HepG2 (cell line): ENCODE data around the gene TYMS. TPM values are rescaled to one million over a fixed set of nuclear protein-coding genes. Genes with fewer than 3 reads are reported as not detected.
A peak's percentile ranks its signal among the peaks of the same experiment; 100 is the strongest.

Experiments
- BRD4 ChIP-seq: sonication (generic); formaldehyde crosslinking; IDR thresholded peaks from 2 replicates; pipeline ENCODE4 v1.4.0; 2020; ENCODE audit warnings: missing genetic modification reagents
- CCAR2 ChIP-seq: fragments of 200-400 bp; formaldehyde crosslinking; optimal IDR thresholded peaks from 2 replicates; pipeline ENCODE3; 2018; ENCODE audit warnings: low read depth, mild to moderate bottlenecking, low read length, moderate library complexity
- HNRNPK ChIP-seq: fragments of 200-400 bp; formaldehyde crosslinking; IDR thresholded peaks from 2 replicates; pipeline ENCODE4 v1.6.1; 2018; ENCODE audit warnings: low read length, low read depth, moderate library complexity, mild to moderate bottlenecking; ENCODE audit not compliant: poor library complexity, severe bottlenecking
- LRRFIP1 ChIP-seq: sonication (generic); formaldehyde crosslinking; conservative IDR thresholded peaks from 2 replicates; pipeline ENCODE4 v1.4.0; 2020; ENCODE audit warnings: missing genetic modification reagents
- MAZ ChIP-seq, 2 experiments: sonication (generic) in 1 of 2; formaldehyde crosslinking in 1 of 2; IDR thresholded peaks; 2 replicates each; pipeline versions ENCODE4 v1.5.0 to v1.6.1; 2012 to 2020; ENCODE audit warnings: low read depth in 2 of 2, mild to moderate bottlenecking in 2 of 2, borderline replicate concordance in 1 of 2, improper control_type of control experiment in 1 of 2, low read length in 1 of 2, missing genetic modification reagents in 1 of 2, moderate library complexity in 1 of 2
- NFE2L2 ChIP-seq: fragments of 150-350 bp; IDR thresholded peaks from 2 replicates; pipeline ENCODE4 v1.6.1; 2014; ENCODE audit warnings: low read length
- NR0B2 ChIP-seq: sonication (generic); formaldehyde crosslinking; IDR thresholded peaks from 2 replicates; pipeline ENCODE4 v1.4.0; 2020; ENCODE audit warnings: mild to moderate bottlenecking, missing genetic modification reagents
- PBX3 ChIP-seq: sonication (generic); formaldehyde crosslinking; IDR thresholded peaks from 2 replicates; pipeline ENCODE4 v1.8.1; 2023; ENCODE audit warnings: missing genetic modification reagents, inconsistent platforms, borderline replicate concordance
- PRDM4 ChIP-seq: sonication (generic); formaldehyde crosslinking; IDR thresholded peaks from 2 replicates; pipeline ENCODE4 v1.9.0; 2021; ENCODE audit warnings: missing genetic modification reagents, borderline replicate concordance
- ZBTB7B ChIP-seq: sonication (generic); formaldehyde crosslinking; IDR thresholded peaks from 2 replicates; pipeline ENCODE4 v1.4.0; 2020; ENCODE audit warnings: missing genetic modification reagents
- ZNF180 ChIP-seq: sonication (generic); formaldehyde crosslinking; IDR thresholded peaks from 2 replicates; pipeline ENCODE4 v1.4.0; 2020; ENCODE audit warnings: low read depth, missing genetic modification reagents, borderline replicate concordance
- ZNF225 ChIP-seq: sonication (generic); formaldehyde crosslinking; IDR thresholded peaks from 2 replicates; pipeline ENCODE4 v1.4.0; 2020; ENCODE audit warnings: mild to moderate bottlenecking, missing genetic modification reagents
- ZNF235 ChIP-seq: sonication (generic); formaldehyde crosslinking; IDR thresholded peaks from 2 replicates; pipeline ENCODE4 v1.8.1; 2023; ENCODE audit warnings: mild to moderate bottlenecking, missing genetic modification reagents, borderline replicate concordance
- ZNF264 ChIP-seq: sonication (generic); formaldehyde crosslinking; IDR thresholded peaks from 2 replicates; pipeline ENCODE4 v1.4.0; 2020; ENCODE audit warnings: missing genetic modification reagents
- ZNF460 ChIP-seq: sonication (generic); formaldehyde crosslinking; IDR thresholded peaks from 2 replicates; pipeline ENCODE4 v1.5.1; 2020; ENCODE audit warnings: missing genetic modification reagents, mild to moderate bottlenecking, borderline replicate concordance
- ZNF512B ChIP-seq: sonication (generic); formaldehyde crosslinking; IDR thresholded peaks from 2 replicates; pipeline ENCODE4 v1.5.1; 2020; ENCODE audit warnings: missing genetic modification reagents, mild to moderate bottlenecking, borderline replicate concordance
- ZNF850 ChIP-seq: sonication (generic); formaldehyde crosslinking; conservative IDR thresholded peaks from 2 replicates; pipeline ENCODE4 v1.9.0; 2021; ENCODE audit warnings: mild to moderate bottlenecking, missing genetic modification reagents
- polyA plus RNA-seq, 8 experiments: library from polyadenylated mRNA; depleted of rRNA in 3 of 8; stranded (reverse) in 7 of 8; unstranded in 1 of 8; fragments of >200 nt; fragmentation: Illumina TruSeq in 4 of 8; extraction: Trizol in 4 of 8; gene quantifications; 2 replicates each; pipeline versions ENCODE4 v1.2.1 to v1.2.3, GENCODE V29; 2011 to 2016; ENCODE audit warnings: low read depth in 4 of 8, missing spikeins in 1 of 8, mixed read lengths in 1 of 8; ENCODE audit not compliant: insufficient read depth in 1 of 8
- total RNA-seq, 5 experiments: library from RNA; depleted of rRNA; stranded (reverse); fragments of >200 nt; fragmentation: Illumina TruSeq; extraction: Trizol; gene quantifications; 2 replicates each; pipeline ENCODE4 v1.2.3, GENCODE V29; 2016; ENCODE audit warnings: low read depth in 1 of 5

Gene TYMS
- total and polyA plus RNA-seq, 2 of the 13 experiments (the other 11 are each of a cell fraction or from before 2014, with no cell fraction given), result 80.1 to 106 TPM

GRCh38 chr18:658001-658946 is 821 bp downstream of the TYMS start (continued):
- peak; percentile 26; the same call in 1 of the 2 replicates for TF ChIP-seq ZBTB7B (CRISPR knock-in tag)
- no peak for TF ChIP-seq PBX3 (CRISPR knock-in tag)
- TF ChIP-seq MAZ (IDR thresholded peaks at IDR 0.05; ENCODE audit: borderline replicate concordance, low read depth, low read length), result no peak
- TF ChIP-seq MAZ (CRISPR knock-in tag; IDR thresholded peaks at IDR 0.05; ENCODE audit: low read depth), result peak; percentile 8; the same call in 1 of the 2 replicates
- TF ChIP-seq ZNF264 (CRISPR knock-in tag), result peak; percentile 61; the same call in 1 of the 2 replicates
- no peak for TF ChIP-seq ZNF512B (CRISPR knock-in tag)
- no peak for TF ChIP-seq NR0B2 (CRISPR knock-in tag)
- no peak for TF ChIP-seq NFE2L2
- no peak for TF ChIP-seq LRRFIP1 (CRISPR knock-in tag)
- TF ChIP-seq ZNF235, result 0 out of 2 replicates have a peak, but pooled peaks have one; percentile 46
- TF ChIP-seq ZNF180 (CRISPR knock-in tag), result 0 out of 2 replicates have a peak, but pooled peaks have one; percentile 23
- no peak for TF ChIP-seq PRDM4 (CRISPR knock-in tag)
- TF ChIP-seq HNRNPK, result no peak
- TF ChIP-seq ZNF850 (CRISPR knock-in tag), result no peak
- peak; percentile 83; the same call in 1 of the 2 replicates for TF ChIP-seq BRD4
- peak; percentile 54 for TF ChIP-seq ZNF225 (CRISPR knock-in tag)
- TF ChIP-seq CCAR2, result no peak
- peak; percentile 24; the same call in 1 of the 2 replicates for TF ChIP-seq ZNF460
